Panc1 (cell line): ENCODE data around the gene MRPL48. TPM values are rescaled to one million over a fixed set of nuclear protein-coding genes. Genes with fewer than 3 reads are reported as not detected.
"Not testable (repeated sequence)": the region's sequence is repeated elsewhere in the genome, so short reads cannot be mapped to it uniquely, and the experiment has no call there.

Source experiments
- ATAC-seq: fragments of 200-7000 bp; cut with Tn5 transposase; 2 replicates; pipeline ENCODE4 v1.9.1; 2020; ENCODE audit warnings: mild to moderate bottlenecking, moderate library complexity
- BruUV-seq: library from RNA; stranded (reverse); fragments of 400-500 nt; replicated peaks from 2 replicates; lab custom pipeline; 2021; lab: Mats Ljungman, UMichigan
- CTCF ChIA-PET: fragments of 300-600 bp; sonication (Branson Sonifier 250); formaldehyde crosslinking; loops from one replicate; lab custom pipeline; 2022; ENCODE audit warnings: antibody characterized with exemption; lab: Charles Lee
- POLR2A ChIA-PET: fragments of 300-600 bp; sonication (Branson Sonifier 250); formaldehyde crosslinking; loops from one replicate; lab custom pipeline; 2022; ENCODE audit warnings: antibody characterized with exemption; lab: Charles Lee
- DNase-seq: peaks from one replicate; pipeline ENCODE4 v3.0.0-alpha.2; 2010; ENCODE audit warnings: low read depth, low spot score
- H3K27ac ChIP-seq: 2 replicates; pipeline ENCODE4 v1.5.1; 2011; ENCODE audit warnings: mild to moderate bottlenecking, low read length, inconsistent platforms
- H3K27me3 ChIP-seq: fragments of 200-500 bp; sonication (Bioruptor generic); 2 replicates; pipeline ENCODE4 v1.6.0; 2014; ENCODE audit warnings: low read length, inconsistent platforms; ENCODE audit not compliant: control insufficient read depth, insufficient read depth
- H3K36me3 ChIP-seq: fragments of 200-500 bp; sonication (Bioruptor generic); 2 replicates; pipeline ENCODE4 v1.5.1; 2014; ENCODE audit warnings: inconsistent platforms, mild to moderate bottlenecking, low read length, moderate library complexity; ENCODE audit not compliant: control insufficient read depth, insufficient read depth
- H3K4me1 ChIP-seq: 2 replicates; pipeline ENCODE4 v1.5.1; 2011; ENCODE audit warnings: inconsistent platforms, mild to moderate bottlenecking, low read length, moderate library complexity; ENCODE audit not compliant: control insufficient read depth, insufficient read depth
- H3K4me3 ChIP-seq, 2 experiments: 2 replicates each; pipeline ENCODE4 v1.5.1; 2011 to 2012; ENCODE audit warnings: low read depth in 2 of 2, low read length in 2 of 2, mild to moderate bottlenecking in 2 of 2, inconsistent platforms in 1 of 2, moderate library complexity in 1 of 2
- H3K9me3 ChIP-seq: fragments of 200-500 bp; sonication (Bioruptor generic); 2 replicates; pipeline ENCODE4 v1.5.1; 2014; ENCODE audit warnings: low read depth, mild to moderate bottlenecking, inconsistent platforms, low read length, moderate library complexity; ENCODE audit not compliant: control insufficient read depth, insufficient read depth
- POLR2AphosphoS5 ChIP-seq: IDR thresholded peaks from 2 replicates; pipeline ENCODE4 v1.6.1; 2012; ENCODE audit warnings: mild to moderate bottlenecking, low read depth, low read length, moderate library complexity
- SIN3A ChIP-seq: IDR thresholded peaks from 2 replicates; pipeline ENCODE4 v1.6.1; 2012; ENCODE audit warnings: low read depth, mild to moderate bottlenecking, low read length, moderate library complexity, borderline replicate concordance; ENCODE audit not compliant: insufficient read depth
- TCF7L2 ChIP-seq: IDR thresholded peaks from 2 replicates; pipeline ENCODE4 v1.6.1; 2011; ENCODE audit warnings: mild to moderate bottlenecking, low read depth, low read length, inconsistent platforms
- in situ Hi-C: cut with HindIII; loops from 2 replicates; pipeline ENCODE4 v1.10.0; 2016; ENCODE audit warnings: low sequenced_read_pairs, low pct_unique_long_range_greater_than_20kb
- intact Hi-C: fragments of 100-400 bp; cut with micrococcal nuclease; formaldehyde crosslinking; loops from one replicate; pipeline ENCODE4 v1.10.0; 2022; ENCODE audit not compliant: unreplicated experiment
- total RNA-seq: library from RNA; stranded (reverse); gene quantifications from one replicate; pipeline ENCODE4 v1.2.1, GENCODE V29; 2021; ENCODE audit not compliant: unreplicated experiment
- TF ChIP-seq, protein P1 (sequence below): fragments of 450-650 bp; IDR thresholded peaks from 2 replicates; pipeline ENCODE4 v1.5.1; 2017; ENCODE audit warnings: mild to moderate bottlenecking
- TF ChIP-seq, protein P2 (sequence below), 2 experiments: IDR thresholded peaks; 2 replicates each; pipeline ENCODE4 v1.6.1; 2011 to 2012; ENCODE audit warnings: low read depth in 2 of 2, control low read depth in 1 of 2, low read length in 1 of 2, mild to moderate bottlenecking in 1 of 2, moderate library complexity in 1 of 2; ENCODE audit not compliant: insufficient read depth in 1 of 2

The MRPL48 gene
- total RNA-seq, 1 experiment from 2014 or later = 42.0 TPM

DNA sequence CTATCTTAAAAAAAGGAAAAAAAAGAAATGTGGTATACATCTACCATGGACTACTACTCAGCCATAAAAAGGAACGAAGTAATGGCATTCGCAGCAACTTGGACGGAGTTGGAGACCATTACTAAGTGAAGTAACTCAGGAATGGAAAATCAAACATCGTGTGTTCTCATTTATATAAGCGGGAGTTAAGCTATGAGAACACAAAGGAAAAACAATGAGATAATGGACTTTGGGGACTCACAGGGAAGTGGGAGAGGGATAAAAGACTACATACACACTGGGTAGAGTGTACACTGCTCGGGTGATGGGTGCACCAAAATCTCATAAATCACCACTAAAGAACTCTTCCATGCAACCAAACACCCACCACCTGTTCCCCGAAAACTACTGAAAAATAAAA lies 38.6 kb upstream of the MRPL48 start:
- DNase-seq = no peak
- ChIA-PET CTCF (no interaction called here), POLR2A (interaction anchor here (0.6 kb wide), 1 partner anchor 189 kb away, joined by 5 read pairs; no protein-coding TSS in a partner anchor)
- BruUV-seq = no TSS peak
- Histone ChIP-seq H3K9me3 (no peaks in the 10 kb centered on the region), H3K27me3 (no peaks in the 10 kb centered on the region), H3K4me3 (no peak overlapping the region), H3K4me1 (0 out of 2 replicates have a peak, but pooled peaks cover 3% of the 10 kb centered on the region), H3K36me3 (no peaks in the 10 kb centered on the region), H3K27ac (no peak overlapping the region)
- intact Hi-C loops = no loop called here
- ATAC-seq = no peak
- TF ChIP-seq TCF7L2 (no peak), POLR2AphosphoS5 (no peak), SIN3A (no peak)
- TF ChIP-seq, protein P1, sequence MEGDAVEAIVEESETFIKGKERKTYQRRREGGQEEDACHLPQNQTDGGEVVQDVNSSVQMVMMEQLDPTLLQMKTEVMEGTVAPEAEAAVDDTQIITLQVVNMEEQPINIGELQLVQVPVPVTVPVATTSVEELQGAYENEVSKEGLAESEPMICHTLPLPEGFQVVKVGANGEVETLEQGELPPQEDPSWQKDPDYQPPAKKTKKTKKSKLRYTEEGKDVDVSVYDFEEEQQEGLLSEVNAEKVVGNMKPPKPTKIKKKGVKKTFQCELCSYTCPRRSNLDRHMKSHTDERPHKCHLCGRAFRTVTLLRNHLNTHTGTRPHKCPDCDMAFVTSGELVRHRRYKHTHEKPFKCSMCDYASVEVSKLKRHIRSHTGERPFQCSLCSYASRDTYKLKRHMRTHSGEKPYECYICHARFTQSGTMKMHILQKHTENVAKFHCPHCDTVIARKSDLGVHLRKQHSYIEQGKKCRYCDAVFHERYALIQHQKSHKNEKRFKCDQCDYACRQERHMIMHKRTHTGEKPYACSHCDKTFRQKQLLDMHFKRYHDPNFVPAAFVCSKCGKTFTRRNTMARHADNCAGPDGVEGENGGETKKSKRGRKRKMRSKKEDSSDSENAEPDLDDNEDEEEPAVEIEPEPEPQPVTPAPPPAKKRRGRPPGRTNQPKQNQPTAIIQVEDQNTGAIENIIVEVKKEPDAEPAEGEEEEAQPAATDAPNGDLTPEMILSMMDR = no peak
- TF ChIP-seq, protein P2, sequence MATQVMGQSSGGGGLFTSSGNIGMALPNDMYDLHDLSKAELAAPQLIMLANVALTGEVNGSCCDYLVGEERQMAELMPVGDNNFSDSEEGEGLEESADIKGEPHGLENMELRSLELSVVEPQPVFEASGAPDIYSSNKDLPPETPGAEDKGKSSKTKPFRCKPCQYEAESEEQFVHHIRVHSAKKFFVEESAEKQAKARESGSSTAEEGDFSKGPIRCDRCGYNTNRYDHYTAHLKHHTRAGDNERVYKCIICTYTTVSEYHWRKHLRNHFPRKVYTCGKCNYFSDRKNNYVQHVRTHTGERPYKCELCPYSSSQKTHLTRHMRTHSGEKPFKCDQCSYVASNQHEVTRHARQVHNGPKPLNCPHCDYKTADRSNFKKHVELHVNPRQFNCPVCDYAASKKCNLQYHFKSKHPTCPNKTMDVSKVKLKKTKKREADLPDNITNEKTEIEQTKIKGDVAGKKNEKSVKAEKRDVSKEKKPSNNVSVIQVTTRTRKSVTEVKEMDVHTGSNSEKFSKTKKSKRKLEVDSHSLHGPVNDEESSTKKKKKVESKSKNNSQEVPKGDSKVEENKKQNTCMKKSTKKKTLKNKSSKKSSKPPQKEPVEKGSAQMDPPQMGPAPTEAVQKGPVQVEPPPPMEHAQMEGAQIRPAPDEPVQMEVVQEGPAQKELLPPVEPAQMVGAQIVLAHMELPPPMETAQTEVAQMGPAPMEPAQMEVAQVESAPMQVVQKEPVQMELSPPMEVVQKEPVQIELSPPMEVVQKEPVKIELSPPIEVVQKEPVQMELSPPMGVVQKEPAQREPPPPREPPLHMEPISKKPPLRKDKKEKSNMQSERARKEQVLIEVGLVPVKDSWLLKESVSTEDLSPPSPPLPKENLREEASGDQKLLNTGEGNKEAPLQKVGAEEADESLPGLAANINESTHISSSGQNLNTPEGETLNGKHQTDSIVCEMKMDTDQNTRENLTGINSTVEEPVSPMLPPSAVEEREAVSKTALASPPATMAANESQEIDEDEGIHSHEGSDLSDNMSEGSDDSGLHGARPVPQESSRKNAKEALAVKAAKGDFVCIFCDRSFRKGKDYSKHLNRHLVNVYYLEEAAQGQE (IDR thresholded peaks at IDR 0.05; ENCODE audit: insufficient read depth in 1 of 2, low read depth in 2 of 2, low read length in 1 of 2) = no peak
- in situ Hi-C loops = no loop called here

- ATAC-seq = no peak
- POLR2A ChIA-PET = interaction anchor here (0.6 kb wide), 1 partner anchor 38 kb away, joined by 4 read pairs; no protein-coding TSS in a partner anchor
These were observed 37.4 kb upstream of the MRPL48 start for GRCh38 chr11:73750228-73750627.

GRCh38 chr11:73750862-73751261 lies 36.8 kb upstream of the MRPL48 start:
- intact Hi-C loops, H3K9me3 ChIP-seq, BruUV-seq, H3K27me3 ChIP-seq, H3K27ac ChIP-seq, H3K4me3 ChIP-seq, ATAC-seq, CTCF ChIA-PET, in situ Hi-C loops, H3K36me3 ChIP-seq, H3K4me1 ChIP-seq, DNase-seq: not testable (repeated sequence)
- POLR2A ChIA-PET = interaction anchor here (0.6 kb wide), 1 partner anchor 39 kb away, joined by 4 read pairs; no protein-coding TSS in a partner anchor

More at GRCh38 chr11:73750228-73750627, 37.4 kb upstream of the MRPL48 start:
- DNase-seq = no peak
- Histone ChIP-seq H3K27ac (no peak overlapping the region), H3K9me3 (no peaks in the 10 kb centered on the region), H3K4me1 (0 out of 2 replicates have a peak, but pooled peaks cover 3% of the 10 kb centered on the region), H3K4me3 (no peak overlapping the region), H3K27me3 (no peaks in the 10 kb centered on the region), H3K36me3 (no peaks in the 10 kb centered on the region)
- TF ChIP-seq TCF7L2 (no peak), SIN3A (no peak), POLR2AphosphoS5 (no peak)
- TF ChIP-seq, protein P1 = no peak
- TF ChIP-seq, protein P2 (IDR thresholded peaks at IDR 0.05; ENCODE audit: insufficient read depth in 1 of 2, low read depth in 2 of 2, low read length in 1 of 2) = no peak
- CTCF ChIA-PET = no interaction called here
- intact Hi-C loops = no loop called here
- TSS peak; percentile 7 for BruUV-seq
- in situ Hi-C loops = no loop called here
